ENCODE measurements around the gene MFSD11. TPM values are rescaled to one million over a fixed set of nuclear protein-coding genes. Genes with fewer than 3 reads are reported as not detected.

Gene MFSD11
- total and polyA plus RNA-seq, 2 experiments from 2014 or later = 55.6 to 69.2 TPM

- no peaks in the 10 kb centered on the region for H3K9me3 ChIP-seq (ENCODE audit: low read depth)
- no peaks in the 10 kb centered on the region for H3K36me3 ChIP-seq
- no peaks in the 10 kb centered on the region for H3K27me3 ChIP-seq
- H3K4me1 ChIP-seq (ENCODE audit: low read depth) = peaks cover 8% of the 10 kb centered on the region
- TF ChIP-seq, protein P1, sequence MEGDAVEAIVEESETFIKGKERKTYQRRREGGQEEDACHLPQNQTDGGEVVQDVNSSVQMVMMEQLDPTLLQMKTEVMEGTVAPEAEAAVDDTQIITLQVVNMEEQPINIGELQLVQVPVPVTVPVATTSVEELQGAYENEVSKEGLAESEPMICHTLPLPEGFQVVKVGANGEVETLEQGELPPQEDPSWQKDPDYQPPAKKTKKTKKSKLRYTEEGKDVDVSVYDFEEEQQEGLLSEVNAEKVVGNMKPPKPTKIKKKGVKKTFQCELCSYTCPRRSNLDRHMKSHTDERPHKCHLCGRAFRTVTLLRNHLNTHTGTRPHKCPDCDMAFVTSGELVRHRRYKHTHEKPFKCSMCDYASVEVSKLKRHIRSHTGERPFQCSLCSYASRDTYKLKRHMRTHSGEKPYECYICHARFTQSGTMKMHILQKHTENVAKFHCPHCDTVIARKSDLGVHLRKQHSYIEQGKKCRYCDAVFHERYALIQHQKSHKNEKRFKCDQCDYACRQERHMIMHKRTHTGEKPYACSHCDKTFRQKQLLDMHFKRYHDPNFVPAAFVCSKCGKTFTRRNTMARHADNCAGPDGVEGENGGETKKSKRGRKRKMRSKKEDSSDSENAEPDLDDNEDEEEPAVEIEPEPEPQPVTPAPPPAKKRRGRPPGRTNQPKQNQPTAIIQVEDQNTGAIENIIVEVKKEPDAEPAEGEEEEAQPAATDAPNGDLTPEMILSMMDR (IDR thresholded peaks at IDR 0.05; ENCODE audit: low read depth, low read length) = no peak
- DNase-seq (ENCODE audit: low read depth in 1 of 2, low spot score in 1 of 2) = peak in 1 of 2 donors; percentile 49
- H3K27ac ChIP-seq = peak overlapping the region; percentile 43
- no peak overlapping the region for H3K4me3 ChIP-seq
These were observed 53.4 kb downstream of the MFSD11 start for GRCh38 chr17:76791053-76791980.

- H3K9me3 ChIP-seq (ENCODE audit: low read depth) = no peaks in the 10 kb centered on the region
- TF ChIP-seq, protein P1 (IDR thresholded peaks at IDR 0.05; ENCODE audit: low read depth, low read length) = no peak
- H3K27me3 ChIP-seq = no peaks in the 10 kb centered on the region
- H3K36me3 ChIP-seq = no peaks in the 10 kb centered on the region
- H3K4me1 ChIP-seq (ENCODE audit: low read depth) = peaks cover 8% of the 10 kb centered on the region
- DNase-seq (ENCODE audit: low read depth in 1 of 2, low spot score in 1 of 2) = no peak
- H3K4me3 ChIP-seq = no peak overlapping the region
- no peak overlapping the region for H3K27ac ChIP-seq
These were observed 54.4 kb downstream of the MFSD11 start for GRCh38 chr17:76792348-76792747.

DNA sequence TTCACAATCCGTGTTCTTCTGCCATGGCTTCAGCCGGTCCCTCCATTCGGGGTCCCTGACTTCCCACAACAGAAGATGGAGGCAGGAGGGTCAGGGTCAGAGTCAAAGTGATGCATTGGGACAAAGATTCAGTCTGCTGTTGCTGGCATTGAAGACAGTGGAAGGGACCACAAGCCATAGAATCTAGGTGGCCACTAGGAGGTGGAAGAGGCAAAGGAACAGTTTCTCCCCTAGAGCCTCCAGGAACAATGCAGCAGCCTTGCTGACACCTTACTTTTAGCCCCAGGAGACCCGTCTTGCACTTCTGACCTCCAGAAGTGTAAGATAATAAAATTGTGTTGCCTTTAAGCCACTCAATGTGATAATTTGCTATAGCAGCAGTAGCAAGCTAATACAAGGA is 55.9 kb downstream of the MFSD11 start:
- H3K36me3 ChIP-seq = no peaks in the 10 kb centered on the region
- no peaks in the 10 kb centered on the region for H3K27me3 ChIP-seq
- TF ChIP-seq, protein P1 (IDR thresholded peaks at IDR 0.05; ENCODE audit: low read depth, low read length) = peak; percentile 40
- no peaks in the 10 kb centered on the region for H3K9me3 ChIP-seq (ENCODE audit: low read depth)
- H3K27ac ChIP-seq = no peak overlapping the region
- H3K4me1 ChIP-seq (ENCODE audit: low read depth) = peaks cover 8% of the 10 kb centered on the region
- no peak overlapping the region for H3K4me3 ChIP-seq
- peak in 1 of 2 donors; percentile 34 for DNase-seq (ENCODE audit: low read depth in 1 of 2, low spot score in 1 of 2)

- TF ChIP-seq, protein P1 (IDR thresholded peaks at IDR 0.05; ENCODE audit: low read depth, low read length) = no peak
- Histone ChIP-seq H3K4me3 (no peak overlapping the region), H3K27me3 (no peaks in the 10 kb centered on the region), H3K9me3 (ENCODE audit: low read depth) (no peaks in the 10 kb centered on the region), H3K27ac (peak overlapping the region; percentile 23), H3K36me3 (no peaks in the 10 kb centered on the region), H3K4me1 (ENCODE audit: low read depth) (no peaks in the 10 kb centered on the region)
- DNase-seq (ENCODE audit: low read depth in 1 of 2, low spot score in 1 of 2) = no peak
These were observed 58.2 kb downstream of the MFSD11 start for GRCh38 chr17:76796081-76796480.

- no peaks in the 10 kb centered on the region for H3K4me1 ChIP-seq (ENCODE audit: low read depth)
- no peak overlapping the region for H3K4me3 ChIP-seq
- no peak for DNase-seq (ENCODE audit: low read depth in 1 of 2, low spot score in 1 of 2)
- no peaks in the 10 kb centered on the region for H3K27me3 ChIP-seq
- H3K9me3 ChIP-seq (ENCODE audit: low read depth) = no peaks in the 10 kb centered on the region
- TF ChIP-seq, protein P1 (IDR thresholded peaks at IDR 0.05; ENCODE audit: low read depth, low read length) = no peak
- no peaks in the 10 kb centered on the region for H3K36me3 ChIP-seq
- no peak overlapping the region for H3K27ac ChIP-seq
These were observed 59.4 kb downstream of the MFSD11 start for GRCh38 chr17:76797241-76797840.

All from cardiac muscle cell (in vitro differentiated cells and primary cell).